Stimulated activated CD8-positive, alpha-beta memory T cell treated with anti-CD3 and anti-CD28 coated beads, Interleukin-15, amount 100 ng/mL, for 24 hours (primary cell): ENCODE results near the gene ZNF26.
"Not testable (repeated sequence)": the region's sequence is repeated elsewhere in the genome, so short reads cannot be mapped to it uniquely, and the experiment has no call there.

Experiments
- DNase-seq: peaks from one replicate; pipeline ENCODE4 v3.0.0-alpha.2; 2020; ENCODE audit warnings: low read depth

The ZNF26 gene, protein sequence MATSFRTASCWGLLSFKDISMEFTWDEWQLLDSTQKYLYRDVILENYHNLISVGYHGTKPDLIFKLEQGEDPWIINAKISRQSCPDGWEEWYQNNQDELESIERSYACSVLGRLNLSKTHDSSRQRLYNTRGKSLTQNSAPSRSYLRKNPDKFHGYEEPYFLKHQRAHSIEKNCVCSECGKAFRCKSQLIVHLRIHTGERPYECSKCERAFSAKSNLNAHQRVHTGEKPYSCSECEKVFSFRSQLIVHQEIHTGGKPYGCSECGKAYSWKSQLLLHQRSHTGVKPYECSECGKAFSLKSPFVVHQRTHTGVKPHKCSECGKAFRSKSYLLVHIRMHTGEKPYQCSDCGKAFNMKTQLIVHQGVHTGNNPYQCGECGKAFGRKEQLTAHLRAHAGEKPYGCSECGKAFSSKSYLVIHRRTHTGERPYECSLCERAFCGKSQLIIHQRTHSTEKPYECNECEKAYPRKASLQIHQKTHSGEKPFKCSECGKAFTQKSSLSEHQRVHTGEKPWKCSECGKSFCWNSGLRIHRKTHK

DNA sequence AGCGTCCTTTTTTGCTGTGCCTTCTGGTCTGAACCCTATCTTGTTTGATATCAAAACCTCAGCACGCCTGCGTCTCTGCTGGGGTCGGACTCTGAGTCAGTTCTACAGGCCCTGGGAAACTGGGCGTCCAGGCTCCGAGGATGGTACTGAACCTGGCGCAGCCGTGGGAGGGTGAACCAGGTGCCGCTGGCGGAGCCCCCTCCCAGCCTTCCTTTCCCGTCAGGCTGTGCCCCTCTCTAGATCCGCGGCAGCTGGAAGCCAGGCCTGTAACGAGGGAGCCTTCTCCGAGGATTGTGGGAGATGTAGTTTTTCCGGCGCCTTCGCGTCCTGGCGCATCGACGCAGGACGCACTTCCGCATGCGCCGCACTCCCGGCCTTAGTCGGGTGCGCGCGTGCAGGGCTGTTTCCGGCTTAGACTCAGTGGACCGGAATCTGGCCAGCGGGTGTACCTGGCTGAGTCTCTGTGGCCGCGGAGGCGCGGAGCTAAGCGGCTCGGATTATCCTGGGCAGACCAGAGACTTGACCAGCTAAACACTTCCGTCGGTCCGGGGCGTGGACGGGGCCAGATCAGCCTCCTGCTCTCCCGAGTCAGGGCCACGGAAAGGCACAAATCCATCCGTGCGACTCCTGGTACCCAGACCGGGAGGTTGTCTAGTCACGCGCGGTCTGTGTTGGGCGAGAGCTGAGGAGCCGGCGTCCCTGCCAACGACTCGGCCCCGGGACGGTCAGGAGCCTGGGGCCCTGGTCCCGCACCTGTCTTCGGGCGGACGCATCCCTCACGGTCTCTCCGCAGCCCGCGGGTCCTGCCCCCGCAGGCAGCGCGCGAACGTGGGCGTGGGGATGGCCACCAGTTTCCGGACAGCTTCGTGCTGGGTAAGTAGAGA, at the start of gene ZNF26:
ZNF26 (plus strand) TSS at position 367 of the 884 bp plus-strand sequence; CDS start at position 841, 474 bp downstream.
- peak; percentile 71 for DNase-seq

DNA sequence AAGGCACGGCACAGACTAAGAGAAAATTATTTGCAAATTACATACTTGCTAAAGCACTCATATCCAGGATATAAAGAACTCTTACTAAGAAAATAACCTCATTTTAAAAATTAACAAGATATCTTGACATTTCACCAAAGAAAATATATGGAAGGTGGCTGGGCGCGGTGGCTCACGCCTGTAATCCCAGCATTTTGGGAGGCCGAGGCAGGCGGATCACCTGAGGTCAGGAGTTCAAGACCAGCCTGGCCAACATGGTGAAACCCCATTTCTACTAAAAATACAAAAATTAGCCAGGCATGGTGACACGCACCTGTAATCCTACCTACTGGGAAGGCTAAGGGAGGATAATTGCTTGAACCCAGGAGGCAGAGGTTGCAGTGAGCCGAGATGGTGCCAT, 49.2 kb upstream of the ZNF26 start:
- not testable (repeated sequence) for DNase-seq

DNA sequence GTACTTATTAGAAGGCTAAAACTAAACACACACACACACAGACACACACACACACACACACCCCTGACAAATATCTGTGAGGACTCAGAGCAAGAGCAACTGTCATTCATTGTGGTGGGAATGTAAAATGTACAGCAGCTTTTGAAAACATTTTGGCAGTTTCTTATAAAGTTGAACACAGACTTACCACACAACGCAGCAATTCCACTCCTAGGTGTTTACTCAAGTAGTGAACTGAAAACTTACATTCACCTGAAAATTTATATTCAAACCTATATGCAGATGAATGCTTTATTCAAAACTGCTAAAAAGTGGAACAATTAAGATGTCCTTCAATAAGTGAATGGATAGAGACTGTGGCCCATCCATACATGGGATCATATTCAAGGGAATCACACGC, 48.7 kb upstream of the ZNF26 start:
- DNase-seq: no peak

DNA sequence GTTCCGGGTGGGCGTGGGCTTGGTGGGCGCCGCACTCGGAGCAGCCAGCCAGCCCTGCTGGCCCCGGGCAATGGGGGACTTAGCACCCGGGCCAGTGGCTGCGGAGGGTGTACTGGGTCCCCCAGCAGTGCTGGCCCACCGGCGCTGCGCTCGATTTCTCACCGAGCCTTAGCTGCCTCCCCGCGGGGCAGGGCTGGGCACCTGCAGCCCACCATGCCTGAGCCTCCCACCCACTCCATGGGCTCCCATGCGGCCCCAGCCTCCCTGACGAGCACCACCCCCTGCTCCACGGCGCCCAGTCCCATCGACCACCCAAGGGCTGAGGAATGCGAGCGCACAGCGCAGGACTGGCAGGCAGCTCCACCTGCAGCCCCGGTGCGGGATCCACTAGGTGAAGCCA, 47.4 kb upstream of the ZNF26 start:
- DNase-seq: not testable (repeated sequence)

DNA sequence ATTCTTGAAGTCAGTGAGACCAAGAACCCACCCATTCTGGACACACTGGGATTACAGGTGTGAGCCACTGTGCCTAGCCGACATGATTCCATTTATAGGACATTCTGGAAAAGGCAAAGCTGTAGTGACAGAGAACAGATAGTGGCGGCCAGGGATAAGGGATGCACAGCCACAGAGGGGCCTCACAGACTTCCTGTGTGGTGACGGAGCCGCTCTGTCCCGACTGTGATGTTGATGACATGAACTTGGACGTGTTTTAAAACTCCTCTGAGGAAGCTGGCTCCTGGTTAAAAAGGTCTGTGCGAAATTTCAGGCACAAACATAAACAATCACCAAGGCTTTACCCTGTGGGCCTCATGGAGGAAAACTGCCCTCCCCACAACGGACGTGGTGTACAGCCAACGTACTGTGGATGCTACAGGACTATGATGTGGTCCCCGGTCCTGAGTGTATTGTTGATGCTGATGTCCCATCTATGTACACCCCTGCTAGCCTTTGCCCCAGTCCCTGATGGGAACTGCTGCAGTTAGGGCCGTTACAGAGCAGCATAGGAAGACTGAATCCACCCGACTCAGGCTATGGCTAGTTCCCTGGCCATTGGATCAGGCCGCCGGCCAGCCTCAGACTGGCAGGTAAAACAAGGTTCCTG, 46.0 kb upstream of the ZNF26 start:
- no peak for DNase-seq

DNA sequence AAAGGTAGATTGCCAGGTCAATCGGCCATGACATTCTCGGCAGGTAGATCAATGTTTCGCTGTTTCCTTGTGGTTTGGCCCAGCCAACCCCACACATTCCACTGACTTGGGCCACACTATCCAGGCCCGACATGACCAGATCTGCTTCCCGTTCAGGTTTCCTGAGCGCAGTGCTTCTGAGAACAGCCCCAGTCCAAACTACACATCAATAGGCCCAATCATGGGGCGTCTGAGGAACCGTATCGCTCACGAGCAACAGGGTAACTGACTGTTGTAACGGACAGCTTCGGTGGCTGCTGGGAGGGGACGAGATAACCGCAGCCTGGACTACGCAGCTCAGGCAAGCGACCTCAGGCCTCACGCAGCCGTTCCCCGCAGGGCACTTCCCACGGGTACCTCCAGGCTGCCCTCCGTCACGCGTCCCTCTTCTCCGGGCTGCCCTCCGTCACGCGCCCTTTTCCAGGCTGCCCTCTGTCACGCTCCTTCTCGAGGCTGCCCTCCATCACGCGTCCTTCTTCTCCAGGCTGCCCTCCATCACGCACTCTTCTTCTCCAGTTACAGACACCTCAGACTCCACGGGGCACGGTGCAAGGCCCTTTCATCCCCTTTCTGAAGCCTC, 44.7 kb upstream of the ZNF26 start:
- no peak for DNase-seq

DNA sequence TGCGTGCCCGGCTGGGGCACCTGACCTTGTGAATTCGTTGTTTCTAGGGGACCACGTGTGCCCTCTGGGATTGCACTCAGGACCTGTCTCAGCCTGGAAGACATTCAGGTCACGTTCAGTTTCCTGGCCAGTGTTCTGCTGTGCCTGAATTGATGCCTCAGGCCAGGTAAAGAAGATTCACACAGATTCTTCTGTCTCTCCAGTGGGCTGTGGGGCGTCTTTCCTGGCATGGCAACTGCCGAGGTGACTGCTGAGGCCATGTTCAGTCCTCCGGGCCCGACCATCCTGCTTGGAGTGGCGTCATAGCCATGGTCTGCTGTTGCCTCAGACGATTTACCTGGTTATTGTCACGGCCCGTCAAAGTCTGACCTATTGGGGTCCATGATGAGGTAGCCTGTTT, 43.6 kb upstream of the ZNF26 start:
- DNase-seq: no peak

DNA sequence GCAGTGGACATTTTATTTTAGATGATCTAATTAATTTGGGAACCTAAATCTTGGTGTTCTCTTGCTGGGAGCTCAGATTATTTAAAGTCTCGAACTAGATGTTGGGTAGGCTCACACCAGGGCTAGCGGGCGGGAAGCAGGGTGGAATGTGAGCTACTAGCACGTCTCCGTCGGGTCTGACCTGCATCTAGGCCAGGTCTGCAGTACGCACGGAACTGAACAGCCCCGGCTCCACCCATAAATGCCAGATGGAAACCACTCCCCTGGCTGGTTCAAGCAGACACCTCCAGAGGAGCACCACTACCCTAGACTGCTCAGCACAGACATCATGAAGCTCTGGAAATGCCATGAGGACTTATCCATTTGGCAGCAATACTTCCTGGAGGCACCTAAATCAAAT, 40.4 kb upstream of the ZNF26 start:
- no peak for DNase-seq

DNA sequence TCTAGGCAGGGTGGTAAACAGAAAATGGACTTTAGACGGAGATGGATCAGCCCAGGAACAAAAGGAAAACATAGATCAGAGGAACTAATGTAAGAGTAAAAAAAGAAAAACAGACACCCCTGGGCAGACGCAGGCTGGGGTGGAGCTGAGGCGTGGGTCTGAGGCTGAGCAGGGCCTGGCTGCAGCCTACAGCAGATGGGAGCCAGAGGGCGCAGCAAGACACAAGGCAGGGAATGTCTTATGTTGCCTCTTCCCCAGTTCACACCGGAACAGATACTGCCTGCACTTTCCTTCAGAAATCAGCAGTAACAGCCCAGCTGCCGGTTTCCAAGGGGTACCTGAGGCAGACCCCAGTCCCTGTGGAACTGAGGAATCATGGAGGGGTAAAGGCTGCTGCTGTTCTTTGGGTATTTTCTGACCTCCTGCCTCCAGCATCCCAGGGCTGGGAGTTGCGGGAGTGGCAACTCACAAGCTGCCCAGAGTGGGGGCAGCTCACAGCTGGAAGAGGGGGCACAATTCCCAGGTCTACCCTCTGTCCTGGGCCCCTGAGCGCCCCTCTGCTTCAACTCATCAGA, 39.8 kb upstream of the ZNF26 start:
- no peak for DNase-seq

DNA sequence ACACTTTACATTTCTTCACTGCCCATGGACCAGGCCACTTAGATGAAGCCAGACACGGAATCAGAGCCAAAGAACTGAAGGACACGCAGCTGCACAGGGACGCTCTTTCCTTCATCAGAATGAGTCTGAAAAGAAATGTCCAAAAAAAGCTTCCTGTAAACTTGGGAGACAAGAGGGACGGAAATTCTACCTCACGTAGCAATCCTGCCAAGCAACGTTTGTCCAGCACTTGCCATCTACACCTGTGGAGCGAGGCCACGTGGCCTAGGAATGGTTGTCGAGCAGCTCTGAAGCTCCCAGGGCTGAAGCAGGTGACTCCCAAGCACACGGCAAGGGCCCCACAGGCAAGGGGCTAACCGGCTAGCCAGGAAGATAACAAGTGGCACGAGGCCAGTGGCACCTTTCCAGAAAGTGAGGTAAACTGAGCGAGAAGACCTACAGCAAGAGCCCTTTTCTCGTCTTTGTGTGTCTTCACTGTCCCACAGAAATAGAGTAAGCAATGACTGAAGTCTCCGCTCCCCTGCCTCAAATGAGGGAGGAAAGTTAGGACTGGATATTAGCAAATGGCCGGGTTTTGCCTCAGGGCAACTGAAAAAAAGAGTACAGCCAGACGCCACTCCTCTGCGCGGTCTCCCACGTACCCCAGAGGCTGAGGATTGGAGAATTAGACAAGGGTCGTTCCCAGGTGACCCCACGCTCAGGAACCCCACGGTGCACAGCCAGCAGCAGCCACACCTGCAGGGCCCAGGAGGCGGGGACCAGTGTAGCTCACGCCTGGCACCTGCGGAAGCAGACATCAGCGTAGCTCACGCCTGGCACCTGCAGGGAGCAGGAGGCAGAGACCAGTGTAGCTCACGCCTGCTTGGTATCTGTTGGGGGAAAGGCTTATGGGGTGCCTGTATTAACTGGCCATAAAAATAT, 37.8 kb upstream of the ZNF26 start:
- DNase-seq: no peak

DNA sequence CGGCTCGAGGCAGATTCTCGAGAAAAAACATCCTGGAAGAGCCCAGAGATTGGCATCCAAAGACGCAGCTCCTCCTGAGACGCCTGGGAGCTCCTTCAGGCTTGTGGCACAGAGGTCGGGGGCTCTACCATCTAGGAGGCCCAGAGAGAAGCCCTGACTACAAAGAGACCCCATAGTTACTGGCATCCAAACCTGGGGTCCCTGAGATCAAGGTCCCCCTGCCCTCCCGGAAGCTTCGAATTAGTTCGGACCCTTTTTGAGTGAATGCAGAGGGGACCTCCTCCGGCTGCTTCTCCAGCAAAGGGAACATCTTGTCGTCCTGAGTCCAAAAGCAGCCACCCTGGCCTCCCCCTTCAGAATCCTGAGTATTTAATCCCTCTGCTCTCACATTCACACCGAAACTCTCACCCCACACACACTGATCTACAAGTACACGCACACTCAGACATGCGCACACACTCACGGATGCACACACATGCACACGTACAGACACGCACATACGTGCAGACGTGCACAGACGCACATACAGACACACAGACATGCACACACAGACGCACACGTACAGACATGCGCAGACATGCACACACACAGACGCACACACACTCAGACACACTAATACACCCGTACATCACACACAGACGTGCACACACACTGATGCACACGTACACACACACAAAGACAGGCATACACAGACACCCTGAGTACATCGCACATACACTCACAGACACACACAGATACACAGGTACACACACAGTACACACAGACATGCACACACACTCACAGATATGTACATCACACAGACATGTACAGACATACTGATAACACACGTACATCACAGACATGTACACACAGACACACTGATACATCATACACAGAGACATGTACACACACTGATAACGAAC, 36.0 kb upstream of the ZNF26 start:
- DNase-seq: no peak

DNA sequence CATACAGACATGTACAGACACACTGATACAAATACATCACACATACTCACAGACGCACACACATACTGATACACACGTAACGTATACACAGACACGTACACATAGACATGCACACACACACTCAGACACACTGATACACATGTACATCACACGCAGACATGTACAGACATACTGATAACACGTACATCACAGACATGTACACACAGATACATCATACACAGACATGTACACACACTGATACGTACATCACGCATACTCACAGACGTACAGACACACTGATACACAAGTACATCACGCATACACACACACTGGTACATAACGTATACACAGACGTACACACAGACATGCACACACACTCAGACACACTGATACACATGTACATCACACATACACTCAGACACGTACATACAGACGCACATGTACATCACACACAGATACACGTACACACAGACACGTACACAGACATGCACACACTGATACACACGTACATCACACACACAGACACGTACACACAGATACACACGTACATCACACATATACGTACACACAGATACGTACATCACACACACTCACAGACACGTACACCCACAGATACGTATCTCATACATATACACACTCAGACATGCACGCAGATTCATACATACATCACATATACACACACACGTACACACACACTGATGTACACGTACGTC, 35.2 kb upstream of the ZNF26 start:
- no peak for DNase-seq

DNA sequence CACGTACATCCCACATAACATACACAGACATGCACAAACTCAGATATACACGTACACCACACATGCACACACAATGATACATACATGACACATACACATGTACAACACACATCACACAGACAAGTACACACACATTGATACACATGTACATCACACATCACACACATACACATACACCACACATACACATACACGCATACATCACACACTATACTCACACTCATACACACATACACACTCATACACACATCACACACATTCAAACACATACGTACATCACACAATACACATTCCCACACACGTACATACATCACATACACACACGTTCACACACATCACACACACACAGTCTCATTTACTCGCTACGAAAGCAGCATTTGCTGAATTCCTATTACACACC, 34.5 kb upstream of the ZNF26 start:
- no peak for DNase-seq

DNA sequence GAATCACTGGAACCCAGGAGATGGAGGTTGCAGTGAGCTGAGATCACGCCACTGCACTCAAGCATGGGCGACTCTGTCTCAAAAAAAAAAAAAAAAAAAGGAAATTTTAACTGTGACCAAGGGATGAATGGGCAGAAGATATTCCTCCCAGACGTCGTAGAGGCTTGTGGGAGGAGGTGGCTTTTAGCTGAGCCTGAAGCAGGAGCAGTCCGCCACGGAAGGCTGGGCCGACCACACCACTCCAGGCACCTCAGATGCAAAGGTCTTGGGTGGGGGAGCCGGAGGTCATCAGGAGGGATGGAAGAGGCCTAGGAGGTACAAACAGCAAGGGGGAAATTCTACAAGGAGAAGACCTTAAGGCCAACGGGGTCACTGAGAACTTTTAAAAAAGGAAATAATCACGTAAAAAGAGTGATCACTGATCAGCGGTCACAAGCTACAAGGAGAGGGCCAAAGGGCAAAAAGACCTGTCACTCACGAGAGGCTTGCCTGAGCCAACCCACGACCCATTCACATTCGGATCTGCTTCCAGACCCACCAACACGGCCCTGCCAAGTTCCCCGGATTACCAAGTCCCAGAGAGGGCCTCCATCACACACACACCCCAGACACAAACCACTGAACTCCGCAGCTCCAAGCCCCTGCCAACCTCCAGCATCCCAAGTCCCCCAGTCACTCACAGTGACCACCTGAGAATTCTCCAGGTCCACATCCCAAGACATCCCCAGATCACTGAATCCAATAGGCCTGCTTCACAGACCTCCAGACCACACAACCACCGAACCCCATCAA, 33.6 kb upstream of the ZNF26 start:
- DNase-seq: no peak

DNA sequence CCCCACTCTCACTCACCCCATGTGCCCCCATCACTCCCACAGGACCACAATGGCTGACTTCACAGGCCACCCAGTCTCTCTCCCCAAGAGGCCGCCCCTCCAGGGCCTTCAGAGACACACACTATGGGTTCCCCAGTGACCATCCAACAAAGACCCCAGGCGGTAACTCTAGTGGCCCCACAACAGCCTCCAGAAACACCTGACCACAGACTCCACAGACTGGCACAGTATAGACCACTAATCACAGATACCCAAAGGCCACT, 33.1 kb upstream of the ZNF26 start:
- DNase-seq: no peak

DNA sequence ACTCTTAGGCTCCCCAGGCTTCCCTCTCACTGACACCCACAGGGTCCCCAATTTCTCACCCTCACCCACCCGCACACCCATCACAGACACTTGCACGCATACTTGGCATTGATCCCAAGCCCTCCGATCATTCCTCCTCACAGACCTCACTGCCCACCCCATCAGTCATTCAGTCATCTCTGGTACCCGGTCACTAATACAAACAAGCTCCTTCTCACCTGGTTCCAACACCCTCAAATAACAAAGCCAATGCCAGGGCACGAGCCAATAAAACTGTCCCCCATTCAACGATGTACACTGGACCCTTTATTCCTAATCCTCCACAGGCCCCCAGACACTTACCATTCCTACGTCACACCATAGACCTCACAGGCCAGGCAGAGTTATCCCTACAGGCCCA, 32.4 kb upstream of the ZNF26 start:
- no peak for DNase-seq

DNA sequence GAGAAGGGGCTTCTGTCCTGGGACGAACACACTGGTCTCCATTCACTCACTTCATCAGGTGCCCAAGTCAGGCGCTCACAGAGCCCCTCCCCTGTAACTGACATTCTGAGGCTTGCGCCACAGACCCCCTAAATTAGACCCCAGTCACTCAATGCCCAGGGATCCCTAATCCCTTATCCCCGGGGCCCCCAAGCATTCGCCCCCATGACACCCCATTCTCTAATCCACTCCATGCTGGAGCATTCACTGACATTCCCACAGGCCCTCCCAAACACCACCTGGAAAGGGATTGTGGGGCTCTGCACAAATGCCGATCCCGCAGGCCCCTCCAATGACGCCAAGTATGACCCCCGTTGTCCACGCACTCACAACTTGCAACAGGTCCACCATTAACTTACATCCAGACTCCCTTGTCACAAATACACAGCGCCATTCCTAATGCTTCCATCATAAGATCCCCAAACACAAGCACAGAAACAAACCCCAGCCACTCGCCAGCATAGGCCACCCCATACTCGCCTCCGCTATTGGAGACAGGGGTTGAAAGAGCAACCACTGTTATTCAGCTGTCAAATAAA, 31.6 kb upstream of the ZNF26 start:
- DNase-seq: no peak
